ENCODE data around the gene BPHL.
"Not testable (repeated sequence)": the region's sequence is repeated elsewhere in the genome, so short reads cannot be mapped to it uniquely, and the experiment has no call there.

BPHL gene

DNA sequence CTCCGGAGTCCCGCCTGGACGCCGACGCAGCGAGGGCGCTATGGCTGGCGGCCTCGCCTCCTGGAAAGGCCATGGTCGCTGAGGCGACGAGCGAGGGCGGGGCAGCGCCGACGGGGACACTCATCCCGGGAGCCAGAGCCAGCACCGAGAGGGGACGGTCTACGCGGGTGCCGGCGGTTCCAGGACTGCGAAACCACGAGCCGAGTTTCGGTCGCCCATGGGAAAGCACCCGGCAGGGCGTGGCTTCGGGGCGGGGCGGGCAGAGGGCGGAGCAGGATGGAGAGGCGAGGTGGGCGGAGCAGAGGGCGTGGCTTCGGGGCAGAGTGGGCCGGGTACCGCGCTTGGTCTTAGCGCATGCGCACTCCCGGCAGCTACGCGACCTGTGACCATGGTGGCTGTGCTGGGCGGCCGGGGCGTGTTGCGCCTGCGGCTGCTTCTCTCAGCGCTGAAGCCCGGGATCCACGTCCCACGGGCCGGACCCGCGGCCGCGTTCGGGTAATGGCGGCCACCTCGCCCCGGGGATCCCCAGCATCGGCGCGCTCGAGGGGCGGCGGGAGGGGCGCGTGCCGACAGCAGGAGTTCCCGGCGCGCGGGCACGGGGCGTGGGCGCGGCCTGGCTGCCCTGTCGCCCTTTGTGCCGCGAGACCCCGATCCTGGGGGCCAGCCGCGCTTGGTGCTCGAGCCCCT is at the start of gene BPHL:
BPHL (plus strand) TSS at position 359 of the 687 bp plus-strand sequence; CDS start at position 389, 30 bp downstream.
- DNase-seq, result peak; percentile 92

DNA sequence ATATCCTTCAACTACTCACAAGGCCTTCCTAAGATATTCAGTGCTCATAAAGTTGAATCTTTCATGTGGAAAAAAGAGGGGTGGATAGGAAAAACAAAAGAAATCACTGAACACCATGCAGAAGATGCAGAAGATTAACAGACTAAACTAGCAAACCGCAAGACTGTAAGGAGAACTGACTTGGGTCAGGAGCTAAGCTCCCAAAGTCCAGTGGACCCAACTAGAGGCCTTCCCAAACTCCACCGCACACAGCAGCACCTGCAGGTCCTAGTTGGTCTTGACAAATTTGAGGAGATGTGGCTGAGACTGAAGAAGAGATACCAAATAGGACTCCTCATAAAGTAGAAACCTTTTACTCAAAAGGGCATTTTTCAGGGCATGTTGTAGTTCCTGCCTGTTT is 46.9 kb upstream of the BPHL start:
- no peak for DNase-seq

DNA sequence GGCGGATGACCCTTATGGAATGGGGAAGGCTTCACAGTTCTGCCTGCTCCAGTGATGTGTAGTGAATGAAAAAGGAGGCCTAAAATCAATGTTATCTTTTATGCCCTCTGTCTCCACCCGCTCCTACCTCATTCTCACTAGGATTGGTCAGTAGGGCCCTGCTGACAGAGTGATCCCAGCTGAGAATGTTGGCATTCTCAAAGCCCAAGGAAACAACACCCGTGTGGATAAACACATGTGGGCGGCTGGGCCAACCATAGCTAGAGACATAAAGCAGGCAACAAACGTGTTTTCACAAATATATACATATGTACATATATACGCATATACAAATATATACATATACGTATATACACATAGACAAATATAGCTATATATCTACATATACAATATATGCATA is 45.7 kb upstream of the BPHL start:
- no peak for DNase-seq

DNA sequence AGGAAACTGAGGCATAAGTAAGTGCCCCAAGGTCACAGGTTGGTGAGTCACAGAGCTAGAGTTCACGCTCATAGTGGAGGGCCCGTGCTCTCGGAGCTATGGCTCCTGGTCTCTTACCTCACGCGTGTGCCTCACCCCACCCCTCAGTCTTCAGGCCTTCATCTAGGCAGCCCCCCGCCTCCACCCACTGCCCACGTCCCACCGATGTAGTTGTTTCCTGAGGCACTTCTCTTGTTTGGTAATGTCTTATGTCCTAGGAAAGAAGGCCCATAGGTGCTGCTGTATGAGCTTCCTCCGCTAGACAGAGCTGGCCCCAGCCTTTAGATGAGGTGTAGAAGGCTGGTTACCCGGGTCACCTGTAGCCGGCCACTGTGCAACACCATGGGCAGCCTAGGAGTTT is 45.1 kb upstream of the BPHL start:
- no peak for DNase-seq

DNA sequence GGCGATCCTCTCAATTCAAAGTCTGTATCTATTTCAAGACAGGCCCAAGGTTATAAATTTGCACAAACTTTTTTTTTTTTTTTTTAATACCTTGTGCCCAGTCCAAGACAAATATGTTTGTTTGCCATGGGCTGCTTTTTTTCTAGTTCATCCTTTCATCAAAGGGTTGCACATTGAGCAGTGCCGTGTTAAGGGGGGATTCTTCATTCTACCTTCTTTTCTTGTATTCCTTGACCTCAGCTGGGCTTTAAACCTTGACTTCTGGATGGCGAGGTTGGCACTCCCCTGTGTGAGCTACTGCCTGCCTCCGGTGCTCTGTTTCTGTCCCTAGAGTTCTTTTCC is 42.8 kb upstream of the BPHL start:
- no peak for DNase-seq

DNA sequence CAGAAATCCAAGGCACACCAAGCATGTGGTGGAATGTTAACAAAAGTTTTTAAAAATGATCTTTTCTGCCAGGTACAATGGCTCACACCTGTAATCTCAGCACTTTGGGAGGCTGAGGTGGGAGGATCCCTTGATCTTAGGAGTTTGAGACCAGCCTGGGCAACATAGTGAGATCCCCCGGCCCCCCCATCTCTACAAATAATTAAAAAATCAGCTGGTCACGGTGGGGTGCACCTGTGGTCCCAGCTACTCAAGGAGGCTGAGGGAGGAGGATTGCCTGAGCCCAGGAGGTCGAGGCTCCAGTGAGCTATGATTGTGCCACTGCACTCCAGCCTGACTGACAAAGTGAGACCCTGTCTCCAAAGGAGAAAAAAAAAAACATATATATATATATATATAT is 42.2 kb upstream of the BPHL start:
- DNase-seq, result no peak

DNA sequence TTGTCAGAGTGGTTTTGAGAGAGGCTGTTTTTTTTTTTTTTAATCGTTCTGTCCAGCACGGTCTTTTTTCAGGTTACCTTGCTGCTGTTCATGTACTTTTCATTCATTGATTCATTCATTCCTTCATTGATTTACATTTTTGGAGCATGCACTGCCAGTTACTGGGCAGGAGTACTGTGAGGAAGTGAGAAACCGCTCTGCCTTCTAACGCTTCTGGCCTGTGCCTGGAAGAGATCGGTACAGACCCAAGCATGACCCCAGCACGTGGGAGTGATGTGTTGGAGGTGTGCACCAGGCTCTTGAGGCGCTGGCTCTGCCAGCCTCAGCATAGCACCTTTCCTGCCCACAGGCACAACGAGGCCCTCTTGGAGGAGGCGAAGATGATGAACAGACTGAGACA is 41.1 kb upstream of the BPHL start:
- DNase-seq, result no peak

DNA sequence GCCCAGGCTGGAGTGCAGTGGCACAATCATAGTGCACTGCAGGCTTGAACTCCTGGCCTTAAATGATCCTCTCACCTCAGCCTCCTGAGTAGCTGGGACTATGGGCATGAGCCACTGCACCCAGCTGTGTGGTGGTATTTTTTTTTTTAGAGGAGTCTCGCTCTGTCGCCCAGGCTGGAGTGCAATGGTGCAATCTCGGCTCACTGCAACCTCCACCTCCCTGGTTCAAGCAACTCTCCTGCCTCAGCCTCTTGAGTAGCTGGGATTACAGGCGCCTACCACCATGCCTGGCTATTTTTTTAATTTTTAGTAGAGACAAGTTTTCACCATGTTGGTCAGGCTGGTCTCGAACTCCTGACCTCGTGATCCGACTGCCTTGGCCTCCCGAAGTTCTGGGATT is 39.6 kb upstream of the BPHL start:
- DNase-seq, result not testable (repeated sequence)

DNA sequence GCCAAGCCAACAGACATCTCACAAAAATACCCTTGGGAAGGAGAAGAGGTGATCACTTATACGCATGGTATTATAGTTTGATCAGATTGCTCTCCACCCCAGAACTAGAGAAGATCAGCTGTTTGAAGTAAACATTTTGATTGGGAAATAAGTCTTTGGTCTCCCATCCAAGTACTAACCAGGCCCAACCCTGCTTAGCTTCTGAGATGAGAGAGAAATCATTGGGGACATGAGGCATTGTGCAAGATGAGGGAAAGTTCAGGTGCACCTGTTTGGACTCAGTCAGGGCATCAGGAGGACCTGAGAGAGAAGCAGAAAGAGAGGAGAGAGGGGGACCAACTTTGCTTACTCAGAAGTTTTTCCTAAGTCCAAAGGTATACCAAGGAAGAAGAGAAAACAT is 38.8 kb upstream of the BPHL start:
- no peak for DNase-seq

DNA sequence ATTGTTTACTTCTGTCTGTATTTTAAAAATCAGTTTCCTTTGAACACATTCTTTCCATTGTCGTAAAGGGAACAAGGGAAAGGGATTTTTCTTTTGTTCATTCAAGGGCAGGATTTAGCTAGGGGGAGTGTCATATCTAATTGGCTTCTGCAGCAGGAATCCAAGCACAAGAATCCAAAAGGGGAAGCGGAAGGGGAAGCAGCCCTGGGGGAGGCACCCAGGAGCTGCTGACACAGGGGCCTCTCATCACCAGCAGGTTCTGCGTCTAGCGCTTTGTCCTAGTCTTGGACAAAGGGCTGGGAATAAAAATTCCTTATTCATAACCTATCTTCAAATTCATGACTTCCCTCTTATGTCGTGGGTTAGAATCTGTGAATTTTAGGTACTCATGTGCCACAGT is 36.6 kb upstream of the BPHL start:
- DNase-seq, result no peak

DNA sequence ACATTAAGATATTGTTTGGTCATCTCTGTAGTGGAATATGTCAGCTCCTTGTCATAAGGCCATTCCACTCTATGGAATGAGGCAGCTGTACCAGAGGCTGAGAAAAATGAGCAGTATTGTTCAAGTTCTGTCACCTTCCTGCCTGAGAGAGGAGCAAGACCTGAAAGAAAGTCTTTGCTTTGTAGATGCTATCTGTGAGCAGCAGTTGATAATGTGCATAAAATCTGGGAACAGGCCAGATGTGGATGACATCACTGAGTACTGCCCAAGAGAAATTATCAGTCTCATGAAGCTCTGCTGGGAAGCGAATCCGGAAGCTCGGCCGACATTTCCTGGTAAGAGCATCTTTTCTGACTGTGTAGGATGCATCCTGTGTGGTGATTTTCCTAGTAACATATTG is 33.4 kb upstream of the BPHL start:
- no peak for DNase-seq

DNA sequence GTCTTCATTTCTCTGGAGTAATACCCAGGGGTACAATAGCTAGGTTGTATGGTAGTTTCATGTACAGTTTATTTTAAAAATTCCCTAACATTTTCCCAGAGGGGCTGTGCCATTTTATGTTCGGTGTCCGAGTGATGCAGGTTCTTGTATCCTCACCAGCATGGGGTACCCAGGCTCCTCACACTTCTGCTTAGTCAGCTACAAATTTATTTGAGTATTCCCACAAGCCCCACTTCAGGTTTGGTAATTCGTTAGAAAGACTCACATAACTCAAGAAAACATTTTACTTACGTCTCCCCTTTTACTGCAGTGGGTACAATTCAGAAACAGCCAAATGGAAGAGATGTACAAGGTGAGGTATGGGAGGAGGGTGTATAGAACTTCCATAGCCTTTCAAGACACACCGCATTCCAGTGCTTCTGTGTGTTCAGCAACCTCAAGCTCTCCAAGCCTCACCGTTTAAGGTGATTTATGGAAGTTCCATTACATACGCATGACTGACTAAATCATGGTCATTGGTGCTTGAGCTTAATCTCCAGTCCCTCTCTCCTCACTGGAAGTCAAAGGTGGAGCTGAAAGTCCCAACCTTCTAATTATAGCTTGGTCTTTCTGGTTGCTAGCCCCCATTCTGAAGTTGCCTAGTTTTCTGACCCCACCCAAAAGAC is 32.1 kb upstream of the BPHL start:
- no peak for DNase-seq

DNA sequence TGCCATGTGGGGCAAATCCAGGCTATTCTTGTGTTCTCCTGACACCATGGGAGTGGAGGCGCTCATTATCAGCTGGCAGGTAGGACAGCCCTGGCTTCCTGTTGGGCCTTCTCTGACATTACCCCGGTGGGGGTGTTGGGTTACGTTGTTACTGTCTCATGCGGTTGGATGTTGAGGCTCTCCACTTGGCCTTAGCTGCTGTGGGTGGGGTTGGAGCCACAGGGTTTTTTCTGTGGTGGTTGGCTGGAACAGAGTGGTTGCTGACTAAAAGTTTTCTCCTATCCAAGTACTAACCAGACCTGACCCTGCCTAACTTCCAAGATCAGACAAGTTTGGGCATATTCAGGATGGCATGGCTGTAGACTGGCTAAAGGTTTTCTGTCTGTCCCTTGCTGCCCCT is 30.1 kb upstream of the BPHL start:
- DNase-seq, result no peak

DNA sequence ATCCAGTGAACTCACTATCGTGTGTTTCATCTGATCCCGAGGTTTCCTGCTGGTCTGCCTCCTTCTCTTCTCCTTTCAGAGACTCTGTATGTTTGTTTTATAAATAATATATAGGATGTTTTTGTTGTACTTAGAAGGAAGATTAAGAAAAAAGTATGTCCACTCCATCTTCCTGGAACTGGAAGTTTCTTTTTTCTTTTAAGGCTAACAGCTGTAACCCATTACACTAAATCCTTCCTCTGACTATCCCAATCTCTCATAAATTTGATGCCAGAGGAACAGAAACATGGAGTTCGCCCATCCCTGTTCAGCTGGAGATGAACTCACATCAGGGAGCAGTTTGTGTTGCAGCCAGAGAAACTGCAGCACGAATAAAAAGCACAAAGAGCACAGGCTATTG is 29.5 kb upstream of the BPHL start:
- no peak for DNase-seq

DNA sequence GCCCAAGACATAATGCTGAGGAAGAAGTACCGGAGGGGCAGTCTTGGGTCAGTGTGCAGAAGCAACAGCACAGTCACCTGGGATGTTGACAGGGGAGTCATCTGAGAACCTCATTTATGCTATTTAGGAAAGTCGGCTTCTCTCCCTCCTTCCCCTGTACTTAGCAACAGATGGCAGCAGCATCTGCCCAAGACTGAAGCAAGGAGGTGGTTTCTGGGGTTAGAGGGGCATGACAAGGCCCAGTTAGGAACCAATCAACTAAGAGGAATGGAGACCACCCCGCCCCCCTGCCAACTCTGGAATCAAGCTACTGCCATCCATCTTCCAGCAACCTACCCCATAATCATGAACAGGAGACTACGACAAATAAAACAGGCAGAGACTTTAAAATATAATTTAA is 28.5 kb upstream of the BPHL start:
- DNase-seq, result no peak

DNA sequence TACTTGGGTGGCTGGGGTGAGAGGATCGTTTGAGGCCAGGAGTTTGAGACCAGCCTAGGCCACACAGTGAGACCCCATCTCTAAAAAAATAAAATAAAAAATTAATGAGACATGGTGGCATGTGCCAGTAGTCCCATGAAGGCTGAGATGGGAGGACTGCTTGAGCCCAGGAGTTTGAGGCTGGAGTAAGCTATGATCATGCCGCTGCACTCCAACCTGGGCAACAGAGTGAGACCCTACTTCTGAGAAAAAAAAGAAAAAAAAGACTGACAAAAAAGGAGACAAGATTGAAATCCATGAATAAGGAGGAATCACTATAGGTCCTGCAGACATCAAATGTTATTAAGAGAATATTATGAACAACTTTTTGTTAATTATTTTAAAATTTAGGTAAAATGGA is 23.7 kb upstream of the BPHL start:
- no peak for DNase-seq

DNA sequence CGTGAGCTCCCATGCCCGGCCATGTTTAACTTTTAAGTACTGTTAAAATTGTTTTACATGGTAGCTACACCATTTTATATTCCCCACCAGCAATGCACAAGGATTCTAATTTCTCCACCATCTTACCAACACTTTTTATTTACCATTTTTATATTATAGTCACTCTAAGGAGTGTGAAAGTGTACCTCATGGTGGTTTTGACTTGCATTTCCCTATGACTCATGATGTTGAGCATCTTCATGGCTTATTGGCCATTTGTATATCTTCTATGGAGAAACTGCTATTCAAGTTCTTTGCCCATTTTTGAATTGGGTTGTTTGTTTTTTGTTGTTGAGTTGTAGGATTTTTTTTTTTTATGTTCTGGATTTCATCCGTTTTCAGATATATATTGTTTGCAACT is 15.6 kb upstream of the BPHL start:
- no peak for DNase-seq

DNA sequence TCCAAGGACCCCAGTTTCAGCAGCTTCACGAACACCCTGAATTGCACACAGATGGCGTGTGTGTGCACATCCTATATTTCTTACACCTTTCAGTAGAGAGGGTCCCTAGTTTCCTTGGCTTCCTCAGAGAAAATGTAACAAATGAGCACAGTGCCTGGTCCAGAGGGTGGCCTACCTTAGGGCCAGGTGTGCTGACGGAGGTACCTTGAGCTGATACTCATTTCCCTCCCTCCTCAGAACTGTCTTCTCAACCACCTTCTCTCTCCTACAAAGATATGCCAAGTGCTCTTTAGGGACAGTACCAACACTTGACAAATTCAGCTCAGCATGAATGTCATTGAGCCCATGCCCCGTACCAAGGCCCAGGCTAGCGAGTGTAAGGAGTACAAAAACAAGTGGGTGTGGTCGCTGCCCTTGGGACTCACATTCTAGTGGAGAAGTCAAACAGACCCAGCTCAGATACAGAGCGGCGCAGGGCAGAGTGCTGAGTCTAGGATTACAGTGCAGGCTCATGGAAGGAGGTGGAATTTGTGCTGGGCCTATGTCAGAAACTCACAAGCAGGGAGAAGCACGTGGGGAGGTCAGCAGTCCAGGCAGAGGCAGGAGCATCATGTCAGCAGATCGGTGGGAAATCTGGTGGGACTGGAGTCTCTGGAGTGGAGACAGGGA is 9.6 kb upstream of the BPHL start:
- DNase-seq, result no peak

DNA sequence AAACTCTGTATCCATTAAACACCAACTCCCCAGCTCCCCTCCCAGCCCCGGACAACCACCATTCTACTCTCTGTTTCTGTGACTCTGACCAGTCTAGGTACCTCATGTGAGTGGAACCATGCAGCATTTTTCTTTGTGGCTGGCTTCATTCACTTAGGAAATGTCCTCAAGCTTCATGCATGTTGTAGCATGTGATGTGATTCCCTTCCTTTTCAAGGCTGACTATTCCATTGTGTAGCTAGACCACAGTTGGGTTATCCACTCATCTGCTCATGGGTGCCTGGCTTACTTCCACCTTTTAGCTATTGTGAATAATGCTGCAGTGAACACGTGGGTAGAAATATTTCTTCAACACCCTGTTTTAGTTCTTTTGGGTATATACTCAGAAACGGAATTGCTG is 8.8 kb upstream of the BPHL start:
- no peak for DNase-seq

DNA sequence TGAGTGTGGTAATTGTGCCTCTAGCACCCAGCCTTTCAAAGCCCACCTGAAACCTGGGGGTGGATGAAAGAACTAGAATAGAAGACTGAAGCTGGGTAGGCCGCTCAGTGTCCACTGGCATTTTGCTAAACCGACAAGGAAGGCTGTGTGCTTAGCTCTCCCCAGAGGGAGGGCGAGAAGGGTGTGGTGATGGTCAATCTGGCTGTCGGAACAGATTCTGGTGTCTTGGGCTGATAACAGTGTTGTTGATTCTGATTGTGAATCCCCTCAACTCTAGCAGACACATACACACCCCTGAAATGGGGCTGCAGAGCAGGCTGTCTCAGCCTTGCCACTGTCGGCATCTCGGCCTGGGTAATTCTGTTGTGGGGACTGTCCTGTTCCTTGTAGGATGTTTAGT is 4.1 kb upstream of the BPHL start:
- no peak for DNase-seq

DNA sequence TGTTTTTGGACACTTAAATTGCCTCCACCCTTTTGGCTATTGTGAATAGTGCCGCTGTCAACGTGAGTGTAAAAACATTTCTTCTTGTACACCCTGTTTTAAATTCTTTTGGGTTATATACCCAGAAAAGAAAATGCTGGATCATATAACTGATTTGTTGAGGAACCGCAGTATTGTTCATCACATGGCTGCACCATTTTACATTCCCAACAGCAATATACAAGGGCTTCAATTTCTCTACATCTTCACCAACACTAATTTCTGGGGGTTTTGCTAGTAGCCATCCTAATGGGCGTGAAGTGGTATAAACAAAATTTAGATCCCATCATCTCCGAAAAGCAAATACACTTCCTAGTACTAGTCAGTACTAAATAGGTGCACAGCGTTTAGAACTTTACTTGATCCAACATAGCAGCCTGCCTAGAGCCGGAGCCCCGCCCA is 579 bp upstream of the BPHL start:
- no peak for DNase-seq

DNA sequence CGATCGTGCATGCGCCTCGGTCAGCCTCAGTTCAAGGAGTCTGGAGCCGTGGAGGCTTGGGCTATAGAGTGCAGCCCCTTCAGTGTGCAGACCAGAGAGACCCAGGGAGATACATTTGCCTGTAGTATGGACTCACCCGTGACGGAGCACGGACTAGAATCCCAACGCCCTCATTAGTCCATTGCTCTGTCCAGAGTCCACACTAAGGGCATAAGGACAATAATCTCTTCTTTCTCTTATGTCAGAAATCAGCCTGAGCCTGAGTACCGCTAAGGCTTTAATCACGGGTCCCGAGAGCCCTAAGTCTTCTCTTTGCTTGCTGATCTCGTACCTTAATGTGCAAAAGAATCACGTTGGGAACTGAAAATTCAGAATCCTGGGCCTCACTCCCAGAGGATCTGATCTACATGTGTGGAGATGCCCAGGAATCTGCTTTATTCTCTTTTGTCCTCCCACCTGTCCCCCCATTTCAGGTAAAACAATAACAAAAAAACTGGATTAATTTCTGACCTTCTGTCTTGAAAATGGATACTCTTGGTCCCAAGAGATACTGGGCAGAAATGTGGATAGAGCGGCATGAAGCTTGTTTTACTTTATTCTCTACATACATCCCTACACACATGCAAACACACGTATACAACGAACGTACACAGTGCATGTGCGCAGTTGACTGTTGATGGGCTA is 671 bp downstream of the BPHL start:
- DNase-seq, result peak; percentile 10

DNA sequence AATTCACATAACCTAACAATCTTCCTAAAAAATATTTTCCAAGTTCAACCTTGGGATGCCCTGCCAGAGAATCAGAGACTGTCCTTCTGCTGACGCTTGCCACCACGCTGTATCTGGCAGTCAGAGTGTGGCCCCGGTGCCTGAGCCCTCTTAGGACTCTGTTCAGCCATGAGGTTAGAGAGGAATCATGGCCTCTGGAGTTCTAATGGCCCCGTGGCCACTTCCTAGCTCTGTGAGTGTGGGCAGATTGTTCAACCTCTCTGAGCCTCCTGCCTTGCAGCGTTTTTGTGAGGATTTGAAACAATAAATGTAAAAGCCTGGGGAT is 2.2 kb downstream of the BPHL start:
- no peak for DNase-seq

DNA sequence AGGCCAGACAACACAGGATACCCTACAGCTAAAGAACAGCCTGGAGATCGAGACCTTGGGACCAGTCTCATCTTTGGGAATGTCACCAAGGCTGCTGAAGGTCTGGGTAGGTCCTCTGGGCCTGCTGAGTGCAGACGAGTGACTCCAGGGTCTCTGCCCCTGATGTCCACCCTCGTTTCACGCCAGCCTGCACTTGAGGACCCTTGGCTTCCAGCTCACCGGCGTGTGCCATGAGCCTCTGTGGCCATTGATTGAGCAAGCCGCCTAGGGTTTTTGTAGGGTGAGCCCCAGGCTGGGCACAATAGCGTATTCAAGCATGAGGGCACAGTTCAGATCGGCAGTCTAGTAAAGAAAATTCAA is 4.3 kb downstream of the BPHL start:
- DNase-seq, result no peak

Measured in HCEC 1CT (cell line).